Measurements from ENCODE around the gene TMEM30B.
"Not testable (repeated sequence)": the region's sequence is repeated elsewhere in the genome, so short reads cannot be mapped to it uniquely, and the experiment has no call there.

TMEM30B gene

GRCh38 chr14:61281186-61281947, at the start of gene TMEM30B:
Gene TMEM30B, minus strand, starts transcription at chr14:61281338. Its CDS starts 191 bp downstream, at chr14:61281147.
- no peak for DNase-seq (ENCODE audit: insufficient read length, low spot score)
- FAIRE-seq: no peak

GRCh38 chr14:61330511-61330910, 49.4 kb upstream of the TMEM30B start:
- FAIRE-seq (peak; percentile 61), DNase-seq (ENCODE audit: insufficient read length, low spot score) (no peak)

GRCh38 chr14:61329478-61330051, 48.4 kb upstream of the TMEM30B start:
- FAIRE-seq (no peak), DNase-seq (ENCODE audit: insufficient read length, low spot score) (no peak)

- no peak for FAIRE-seq
- no peak for DNase-seq (ENCODE audit: insufficient read length, low spot score)
Measured at GRCh38 chr14:61328626-61329262, 47.6 kb upstream of the TMEM30B start.

- FAIRE-seq: no peak
Measured at GRCh38 chr14:61326847-61327246, 45.7 kb upstream of the TMEM30B start.

GRCh38 chr14:61326146-61326545, 45.0 kb upstream of the TMEM30B start:
- DNase-seq (ENCODE audit: insufficient read length, low spot score) (no peak), FAIRE-seq (no peak)

More at GRCh38 chr14:61326847-61327246, 45.7 kb upstream of the TMEM30B start:
- no peak for DNase-seq (ENCODE audit: insufficient read length, low spot score)

- no peak for FAIRE-seq
- no peak for DNase-seq (ENCODE audit: insufficient read length, low spot score)
Measured at GRCh38 chr14:61325166-61325565, 44.0 kb upstream of the TMEM30B start.

- no peak for FAIRE-seq
- no peak for DNase-seq (ENCODE audit: insufficient read length, low spot score)
Measured at GRCh38 chr14:61323970-61324369, 42.8 kb upstream of the TMEM30B start.

- FAIRE-seq (peak; percentile 4), DNase-seq (ENCODE audit: insufficient read length, low spot score) (no peak)
Measured at GRCh38 chr14:61322799-61323290, 41.7 kb upstream of the TMEM30B start.

- no peak for DNase-seq (ENCODE audit: insufficient read length, low spot score)
- FAIRE-seq: no peak
Measured at GRCh38 chr14:61322011-61322798, 41.1 kb upstream of the TMEM30B start.

GRCh38 chr14:61321385-61322010, 40.4 kb upstream of the TMEM30B start, which contains the start of gene PRKCH:
Gene PRKCH, plus strand, starts transcription at chr14:61321579. Its CDS starts 523 bp downstream, at chr14:61322102.
- DNase-seq (ENCODE audit: insufficient read length, low spot score) (peak; percentile 47), FAIRE-seq (no peak)

- no peak for DNase-seq (ENCODE audit: insufficient read length, low spot score)
- FAIRE-seq: no peak
Measured at GRCh38 chr14:61320806-61321384, 39.8 kb upstream of the TMEM30B start.

GRCh38 chr14:61320170-61320569, 39.0 kb upstream of the TMEM30B start:
- FAIRE-seq; DNase-seq (ENCODE audit: insufficient read length, low spot score): not testable (repeated sequence)

GRCh38 chr14:61319706-61320105, 38.6 kb upstream of the TMEM30B start:
- FAIRE-seq (no peak), DNase-seq (ENCODE audit: insufficient read length, low spot score) (no peak)

GRCh38 chr14:61319086-61319485, 37.9 kb upstream of the TMEM30B start:
- DNase-seq (ENCODE audit: insufficient read length, low spot score) (no peak), FAIRE-seq (no peak)

GRCh38 chr14:61315313-61315712, 34.2 kb upstream of the TMEM30B start:
- FAIRE-seq: no peak

GRCh38 chr14:61308701-61309100, 27.6 kb upstream of the TMEM30B start:
- DNase-seq (ENCODE audit: insufficient read length, low spot score); FAIRE-seq: not testable (repeated sequence)

More at GRCh38 chr14:61315313-61315712, 34.2 kb upstream of the TMEM30B start:
- DNase-seq (ENCODE audit: insufficient read length, low spot score): no peak

- DNase-seq (ENCODE audit: insufficient read length, low spot score): no peak
- no peak for FAIRE-seq
Measured at GRCh38 chr14:61308198-61308597, 27.1 kb upstream of the TMEM30B start.

GRCh38 chr14:61304688-61305087, 23.6 kb upstream of the TMEM30B start:
- FAIRE-seq: no peak
- DNase-seq (ENCODE audit: insufficient read length, low spot score): no peak

- FAIRE-seq (no peak), DNase-seq (ENCODE audit: insufficient read length, low spot score) (no peak)
Measured at GRCh38 chr14:61300754-61301153, 19.6 kb upstream of the TMEM30B start.
